K562 (cell line): Measurements from ENCODE around the gene RPLP2. TPM values are rescaled to one million over a fixed set of nuclear protein-coding genes. Genes with fewer than 3 reads are reported as not detected.

Experiments used
- ERF ChIP-seq: fragments of 450-650 bp; formaldehyde crosslinking; IDR thresholded peaks from 2 replicates; pipeline ENCODE4 v1.4.0; 2020; ENCODE audit warnings: mild to moderate bottlenecking, mixed read lengths
- GABPB1 ChIP-seq: sonication (generic); formaldehyde crosslinking; IDR thresholded peaks from 2 replicates; pipeline ENCODE4 v1.8.0; 2022; ENCODE audit warnings: mild to moderate bottlenecking, missing genetic modification reagents
- GTF2A2 ChIP-seq: IDR thresholded peaks from 2 replicates; pipeline ENCODE4 v1.6.1; 2016; ENCODE audit warnings: mild to moderate bottlenecking, missing genetic modification characterization, missing compliant biosample characterization
- HNRNPH1 ChIP-seq: fragments of 200-400 bp; formaldehyde crosslinking; optimal IDR thresholded peaks from 2 replicates; pipeline ENCODE3; 2017; ENCODE audit warnings: low read depth, mild to moderate bottlenecking, low read length, moderate library complexity
- NFXL1 ChIP-seq: fragments of 450-650 bp; formaldehyde crosslinking; IDR thresholded peaks from 2 replicates; pipeline ENCODE4 v1.4.0; 2021; ENCODE audit warnings: mild to moderate bottlenecking
- POLR2AphosphoS2 ChIP-seq: IDR thresholded peaks from 2 replicates; pipeline ENCODE4 v1.6.1; 2012; ENCODE audit warnings: low read length, improper control_type of control experiment
- PRDM10 ChIP-seq: fragments of 450-650 bp; IDR thresholded peaks from 2 replicates; pipeline ENCODE4 v1.6.1; 2018; ENCODE audit not compliant: partially characterized antibody
- SAFB ChIP-seq: fragments of 200-400 bp; formaldehyde crosslinking; IDR thresholded peaks from 2 replicates; pipeline ENCODE4 v1.6.1; 2017; ENCODE audit warnings: low read depth, low read length, borderline replicate concordance
- SNIP1 ChIP-seq: fragments of 450-650 bp; IDR thresholded peaks from 2 replicates; pipeline ENCODE4 v1.7.1; 2017; ENCODE audit warnings: low read depth, mild to moderate bottlenecking
- TEAD1 ChIP-seq, 2 experiments: fragments of 450-650 bp in 1 of 2; sonication (generic) in 1 of 2; formaldehyde crosslinking; IDR thresholded peaks; 2 replicates each; pipeline versions ENCODE4 v1.4.0 to v1.8.0; 2020 to 2022; ENCODE audit warnings: mild to moderate bottlenecking in 2 of 2, missing genetic modification reagents in 1 of 2
- ZBTB7A ChIP-seq: IDR thresholded peaks from 2 replicates; pipeline ENCODE4 v1.6.1; 2011; ENCODE audit warnings: low read depth, mild to moderate bottlenecking, low read length, moderate library complexity, borderline replicate concordance; ENCODE audit not compliant: control insufficient read depth
- ZNF165 ChIP-seq: fragments of 250-450 bp; sonication (Bioruptor Pico); IDR thresholded peaks from 2 replicates; pipeline ENCODE4 v1.4.0; 2020; ENCODE audit warnings: borderline replicate concordance
- ZNF518B ChIP-seq: fragments of 250-450 bp; sonication (Bioruptor Pico); IDR thresholded peaks from 2 replicates; pipeline ENCODE4 v1.5.0; 2021; ENCODE audit warnings: mild to moderate bottlenecking, moderate library complexity
- polyA plus RNA-seq, 8 experiments: library from polyadenylated mRNA; depleted of rRNA in 4 of 8; stranded (reverse) in 5 of 8; unstranded in 3 of 8; fragments of >200 nt; fragmentation: Nextera tagmentation in 2 of 8; fragmentation: Illumina TruSeq in 1 of 8; extraction: Ambion mirVana in 2 of 8; extraction: Trizol in 1 of 8; gene quantifications; 2 replicates each; pipeline versions ENCODE4 v1.2.1 to v1.2.3, GENCODE V29; 2011 to 2014; ENCODE audit warnings: inconsistent platforms in 1 of 8, missing spikeins in 1 of 8
- total RNA-seq, 7 experiments: library from RNA; depleted of rRNA in 6 of 7; stranded (reverse); fragments of >200 nt in 6 of 7; fragmentation: Illumina TruSeq in 2 of 7; extraction: Trizol in 2 of 7; gene quantifications; 2 replicates each; pipeline versions ENCODE4 v1.2.1 to v1.2.3, GENCODE V29; 2011 to 2021; ENCODE audit warnings: low replicate concordance in 1 of 7
- TF ChIP-seq, protein P1 (sequence below): fragments of 250-450 bp; sonication (Bioruptor Pico); IDR thresholded peaks from 2 replicates; pipeline ENCODE4 v1.4.0; 2020

The RPLP2 gene
- total and polyA plus RNA-seq, 9 of the 15 experiments (the other 6 are each of a cell fraction or from before 2014, with no cell fraction given) = 528 to 3,807 (median 1,633) TPM

GRCh38 chr11:842370-843002 lies 32.7 kb downstream of the RPLP2 start, which contains the start of the genes POLR2L and TSPAN4 (continued):
- TF ChIP-seq, protein P1, sequence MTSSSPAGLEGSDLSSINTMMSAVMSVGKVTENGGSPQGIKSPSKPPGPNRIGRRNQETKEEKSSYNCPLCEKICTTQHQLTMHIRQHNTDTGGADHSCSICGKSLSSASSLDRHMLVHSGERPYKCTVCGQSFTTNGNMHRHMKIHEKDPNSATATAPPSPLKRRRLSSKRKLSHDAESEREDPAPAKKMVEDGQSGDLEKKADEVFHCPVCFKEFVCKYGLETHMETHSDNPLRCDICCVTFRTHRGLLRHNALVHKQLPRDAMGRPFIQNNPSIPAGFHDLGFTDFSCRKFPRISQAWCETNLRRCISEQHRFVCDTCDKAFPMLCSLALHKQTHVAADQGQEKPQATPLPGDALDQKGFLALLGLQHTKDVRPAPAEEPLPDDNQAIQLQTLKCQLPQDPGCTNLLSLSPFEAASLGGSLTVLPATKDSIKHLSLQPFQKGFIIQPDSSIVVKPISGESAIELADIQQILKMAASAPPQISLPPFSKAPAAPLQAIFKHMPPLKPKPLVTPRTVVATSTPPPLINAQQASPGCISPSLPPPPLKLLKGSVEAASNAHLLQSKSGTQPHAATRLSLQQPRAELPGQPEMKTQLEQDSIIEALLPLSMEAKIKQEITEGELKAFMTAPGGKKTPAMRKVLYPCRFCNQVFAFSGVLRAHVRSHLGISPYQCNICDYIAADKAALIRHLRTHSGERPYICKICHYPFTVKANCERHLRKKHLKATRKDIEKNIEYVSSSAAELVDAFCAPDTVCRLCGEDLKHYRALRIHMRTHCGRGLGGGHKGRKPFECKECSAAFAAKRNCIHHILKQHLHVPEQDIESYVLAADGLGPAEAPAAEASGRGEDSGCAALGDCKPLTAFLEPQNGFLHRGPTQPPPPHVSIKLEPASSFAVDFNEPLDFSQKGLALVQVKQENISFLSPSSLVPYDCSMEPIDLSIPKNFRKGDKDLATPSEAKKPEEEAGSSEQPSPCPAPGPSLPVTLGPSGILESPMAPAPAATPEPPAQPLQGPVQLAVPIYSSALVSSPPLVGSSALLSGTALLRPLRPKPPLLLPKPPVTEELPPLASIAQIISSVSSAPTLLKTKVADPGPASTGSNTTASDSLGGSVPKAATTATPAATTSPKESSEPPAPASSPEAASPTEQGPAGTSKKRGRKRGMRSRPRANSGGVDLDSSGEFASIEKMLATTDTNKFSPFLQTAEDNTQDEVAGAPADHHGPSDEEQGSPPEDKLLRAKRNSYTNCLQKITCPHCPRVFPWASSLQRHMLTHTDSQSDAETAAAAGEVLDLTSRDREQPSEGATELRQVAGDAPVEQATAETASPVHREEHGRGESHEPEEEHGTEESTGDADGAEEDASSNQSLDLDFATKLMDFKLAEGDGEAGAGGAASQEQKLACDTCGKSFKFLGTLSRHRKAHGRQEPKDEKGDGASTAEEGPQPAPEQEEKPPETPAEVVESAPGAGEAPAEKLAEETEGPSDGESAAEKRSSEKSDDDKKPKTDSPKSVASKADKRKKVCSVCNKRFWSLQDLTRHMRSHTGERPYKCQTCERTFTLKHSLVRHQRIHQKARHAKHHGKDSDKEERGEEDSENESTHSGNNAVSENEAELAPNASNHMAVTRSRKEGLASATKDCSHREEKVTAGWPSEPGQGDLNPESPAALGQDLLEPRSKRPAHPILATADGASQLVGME (CRISPR knock-in tag) = no peak
- TF ChIP-seq POLR2AphosphoS2 (peak; percentile 84; the same call in 1 of the 2 replicates), NFXL1 (no peak), PRDM10 (peak; percentile 99), HNRNPH1 (no peak), ZNF165 (no peak), ERF (peak; percentile 92; the same call in 1 of the 2 replicates), ZNF518B (CRISPR knock-in tag) (no peak), SAFB (peak; percentile 40; the same call in 1 of the 2 replicates), SNIP1 (no peak), ZBTB7A (peak; percentile 94), GTF2A2 (peak; percentile 52; the same call in 1 of the 2 replicates), GABPB1 (no peak; the same call in 1 of the 2 replicates), TEAD1 (CRISPR knock-in tag; IDR thresholded peaks at IDR 0.05) (no peak; a peak in 1 of 4 replicates)
